Measurements from ENCODE around the gene SDR39U1.

Gene SDR39U1

DNA sequence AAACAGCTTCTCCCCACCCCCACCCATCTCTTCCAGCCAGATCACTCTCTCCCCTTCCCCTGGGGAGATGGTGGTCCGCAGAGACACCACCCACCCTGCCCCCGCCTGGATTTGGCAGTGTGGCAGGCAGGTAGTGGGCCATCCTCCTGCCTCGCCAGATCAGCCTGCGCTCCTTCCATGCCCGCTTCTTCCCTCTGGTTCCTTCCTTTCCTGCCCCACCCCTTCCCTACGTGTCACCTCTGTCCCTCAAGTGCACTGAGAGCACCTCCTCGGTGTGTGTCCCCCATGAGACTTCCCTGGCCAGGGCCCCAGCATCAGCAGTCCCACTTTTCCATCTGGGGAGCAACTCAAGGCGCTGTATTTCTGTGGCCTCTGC is 43.1 kb downstream of the SDR39U1 start:
- peaks cover 16 to 20% of the 10 kb centered on the region in 2 donors for H3K4me1 ChIP-seq (ENCODE audit: control insufficient read depth in 2 of 2, insufficient read depth in 2 of 2, low read length in 2 of 2)
- H3K9me3 ChIP-seq (ENCODE audit: control insufficient read depth in 2 of 2, low read length in 2 of 2) = no peaks in the 10 kb centered on the region
- peak overlapping the region; percentile 57 to 76 for H3K4me3 ChIP-seq (ENCODE audit: low read length in 2 of 2)
- H3K36me3 ChIP-seq (ENCODE audit: control insufficient read depth in 2 of 2, insufficient read depth in 2 of 2, low read length in 2 of 2) = no peaks in the 10 kb centered on the region
- no peaks in the 10 kb centered on the region for H3K27me3 ChIP-seq (ENCODE audit: control insufficient read depth in 2 of 2, insufficient read depth in 2 of 2, low read length in 2 of 2)
- peak overlapping the region; percentile 63 to 74 for H3K9ac ChIP-seq (ENCODE audit: low read depth in 1 of 2, low read length in 2 of 2)
- peak overlapping the region; percentile 35 to 63 for H3K27ac ChIP-seq (ENCODE audit: low read depth in 2 of 2, low read length in 2 of 2)

DNA sequence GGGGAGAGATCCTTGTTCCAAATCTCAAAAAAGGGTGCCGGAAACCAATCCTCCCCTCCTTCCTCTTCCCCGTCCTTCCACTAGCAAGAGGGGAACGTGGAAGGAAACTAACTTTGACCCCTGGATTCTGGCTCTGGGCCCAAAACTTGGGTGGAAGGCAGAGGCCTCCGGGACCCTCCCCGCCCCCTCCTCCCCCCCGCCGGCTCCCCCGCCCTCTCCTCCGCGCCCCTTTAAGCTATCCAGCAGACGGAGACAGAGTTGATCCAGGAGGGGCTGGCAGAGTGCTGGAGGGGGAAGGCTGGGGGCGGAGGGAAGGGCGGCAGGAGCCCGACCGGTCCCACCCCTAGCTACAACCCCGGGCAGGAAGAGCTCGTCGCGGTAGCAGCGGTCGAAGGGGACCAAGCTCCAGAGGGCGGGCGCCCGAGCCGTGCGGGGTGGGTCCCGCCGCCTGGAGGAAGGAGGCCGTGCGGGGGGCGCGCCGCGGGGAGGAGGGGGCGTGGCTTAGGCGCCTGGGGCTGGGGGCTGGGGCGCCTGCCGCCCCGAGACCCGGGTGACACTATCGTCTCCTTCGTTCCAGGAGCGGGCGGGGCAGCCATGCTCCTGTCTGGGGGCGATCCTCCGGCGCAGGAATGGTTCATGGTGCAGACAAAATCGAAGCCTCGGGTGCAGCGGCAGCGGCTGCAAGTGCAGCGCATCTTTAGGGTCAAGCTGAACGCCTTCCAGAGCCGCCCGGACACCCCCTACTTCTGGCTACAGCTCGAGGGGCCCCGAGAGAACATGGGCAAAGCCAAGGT is 43.7 kb downstream of the SDR39U1 start, which contains the start of gene NYNRIN:
Gene NYNRIN (plus strand): TSS at position 351 of the 794 bp plus-strand sequence. CDS start 244 bp downstream, at position 595.
- peak within 1 kb of the TSS; percentile 57 to 76 for H3K4me3 ChIP-seq (ENCODE audit: low read length in 2 of 2)
- no peaks in the 10 kb centered on the region for H3K27me3 ChIP-seq (ENCODE audit: control insufficient read depth in 2 of 2, insufficient read depth in 2 of 2, low read length in 2 of 2)
- peak within 1 kb of the TSS; percentile 35 to 63 for H3K27ac ChIP-seq (ENCODE audit: low read depth in 2 of 2, low read length in 2 of 2)
- no peaks in the 10 kb centered on the region for H3K36me3 ChIP-seq (ENCODE audit: control insufficient read depth in 2 of 2, insufficient read depth in 2 of 2, low read length in 2 of 2)
- peak within 1 kb of the TSS; percentile 63 to 74 for H3K9ac ChIP-seq (ENCODE audit: low read depth in 1 of 2, low read length in 2 of 2)
- H3K9me3 ChIP-seq (ENCODE audit: control insufficient read depth in 2 of 2, low read length in 2 of 2) = no peaks in the 10 kb centered on the region
- H3K4me1 ChIP-seq (ENCODE audit: control insufficient read depth in 2 of 2, insufficient read depth in 2 of 2, low read length in 2 of 2) = peaks cover 16 to 20% of the 10 kb centered on the region in 2 donors

DNA sequence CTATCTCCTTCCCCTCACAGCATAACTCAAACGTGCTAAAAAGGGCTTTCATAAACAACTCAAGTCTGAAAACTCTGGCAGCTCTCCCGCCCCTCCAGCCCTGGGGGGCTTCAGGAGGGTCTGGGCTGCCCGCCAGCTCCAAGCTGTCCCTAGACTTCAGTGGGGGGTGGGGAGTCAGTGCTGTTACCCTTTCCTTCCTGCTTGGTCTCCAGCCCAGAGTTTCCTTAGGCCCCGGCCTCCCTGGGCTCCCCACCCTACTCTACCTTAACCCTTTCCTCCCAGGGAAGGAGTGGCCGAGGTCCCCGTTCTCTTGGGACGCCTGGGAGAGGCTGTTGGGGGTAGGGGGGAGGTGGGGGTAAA is 44.3 kb downstream of the SDR39U1 start:
- peak overlapping the region; percentile 44 to 57 for H3K4me3 ChIP-seq (ENCODE audit: low read length in 2 of 2)
- peaks cover 16 to 20% of the 10 kb centered on the region in 2 donors for H3K4me1 ChIP-seq (ENCODE audit: control insufficient read depth in 2 of 2, insufficient read depth in 2 of 2, low read length in 2 of 2)
- H3K27ac ChIP-seq (ENCODE audit: low read depth in 2 of 2, low read length in 2 of 2) = peak overlapping the region; percentile 19 to 45
- H3K9ac ChIP-seq (ENCODE audit: low read depth in 1 of 2, low read length in 2 of 2) = peak overlapping the region in 1 of 2 donors; percentile 38
- no peaks in the 10 kb centered on the region for H3K36me3 ChIP-seq (ENCODE audit: control insufficient read depth in 2 of 2, insufficient read depth in 2 of 2, low read length in 2 of 2)
- H3K27me3 ChIP-seq (ENCODE audit: control insufficient read depth in 2 of 2, insufficient read depth in 2 of 2, low read length in 2 of 2) = no peaks in the 10 kb centered on the region
- no peaks in the 10 kb centered on the region for H3K9me3 ChIP-seq (ENCODE audit: control insufficient read depth in 2 of 2, low read length in 2 of 2)

DNA sequence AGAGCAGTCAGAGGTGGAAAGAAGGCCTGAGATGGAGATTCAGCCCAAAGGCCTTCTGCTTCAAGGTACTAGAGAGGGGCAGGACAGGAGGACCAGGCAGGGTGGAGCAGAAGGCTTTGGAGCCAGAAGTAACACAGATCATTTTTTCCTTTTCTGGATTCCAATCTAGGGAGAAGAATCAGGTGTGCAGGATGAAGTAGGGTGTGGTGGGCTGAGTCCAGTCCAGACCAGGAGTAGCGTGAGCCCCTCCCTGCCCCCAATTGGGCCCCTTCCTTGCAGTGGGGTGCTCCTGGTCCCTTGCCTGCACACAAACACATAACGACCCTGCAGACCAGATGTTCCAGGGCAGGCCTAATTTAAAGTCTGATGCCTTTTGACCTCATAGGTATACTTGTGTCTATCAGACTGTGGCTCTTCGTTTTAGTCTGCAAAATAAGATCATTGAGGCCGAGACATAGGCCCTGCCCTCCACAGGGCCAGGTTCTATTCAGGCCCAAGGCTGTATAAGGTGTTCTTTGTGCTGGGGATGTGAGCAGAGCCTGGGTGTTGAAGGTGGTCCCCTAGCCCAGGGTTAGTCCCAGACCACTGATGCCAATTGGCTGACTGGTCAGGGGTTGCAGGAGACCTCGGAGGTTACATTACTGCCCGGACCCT is 44.8 kb downstream of the SDR39U1 start:
- H3K9ac ChIP-seq (ENCODE audit: low read depth in 1 of 2, low read length in 2 of 2) = peak overlapping the region in 1 of 2 donors; percentile 38
- H3K9me3 ChIP-seq (ENCODE audit: control insufficient read depth in 2 of 2, low read length in 2 of 2) = no peaks in the 10 kb centered on the region
- peak overlapping the region; percentile 44 to 57 for H3K4me3 ChIP-seq (ENCODE audit: low read length in 2 of 2)
- peaks cover 18 to 22% of the 10 kb centered on the region in 2 donors for H3K4me1 ChIP-seq (ENCODE audit: control insufficient read depth in 2 of 2, insufficient read depth in 2 of 2, low read length in 2 of 2)
- peak overlapping the region; percentile 19 to 45 for H3K27ac ChIP-seq (ENCODE audit: low read depth in 2 of 2, low read length in 2 of 2)
- no peaks in the 10 kb centered on the region for H3K36me3 ChIP-seq (ENCODE audit: control insufficient read depth in 2 of 2, insufficient read depth in 2 of 2, low read length in 2 of 2)
- H3K27me3 ChIP-seq (ENCODE audit: control insufficient read depth in 2 of 2, insufficient read depth in 2 of 2, low read length in 2 of 2) = no peaks in the 10 kb centered on the region

DNA sequence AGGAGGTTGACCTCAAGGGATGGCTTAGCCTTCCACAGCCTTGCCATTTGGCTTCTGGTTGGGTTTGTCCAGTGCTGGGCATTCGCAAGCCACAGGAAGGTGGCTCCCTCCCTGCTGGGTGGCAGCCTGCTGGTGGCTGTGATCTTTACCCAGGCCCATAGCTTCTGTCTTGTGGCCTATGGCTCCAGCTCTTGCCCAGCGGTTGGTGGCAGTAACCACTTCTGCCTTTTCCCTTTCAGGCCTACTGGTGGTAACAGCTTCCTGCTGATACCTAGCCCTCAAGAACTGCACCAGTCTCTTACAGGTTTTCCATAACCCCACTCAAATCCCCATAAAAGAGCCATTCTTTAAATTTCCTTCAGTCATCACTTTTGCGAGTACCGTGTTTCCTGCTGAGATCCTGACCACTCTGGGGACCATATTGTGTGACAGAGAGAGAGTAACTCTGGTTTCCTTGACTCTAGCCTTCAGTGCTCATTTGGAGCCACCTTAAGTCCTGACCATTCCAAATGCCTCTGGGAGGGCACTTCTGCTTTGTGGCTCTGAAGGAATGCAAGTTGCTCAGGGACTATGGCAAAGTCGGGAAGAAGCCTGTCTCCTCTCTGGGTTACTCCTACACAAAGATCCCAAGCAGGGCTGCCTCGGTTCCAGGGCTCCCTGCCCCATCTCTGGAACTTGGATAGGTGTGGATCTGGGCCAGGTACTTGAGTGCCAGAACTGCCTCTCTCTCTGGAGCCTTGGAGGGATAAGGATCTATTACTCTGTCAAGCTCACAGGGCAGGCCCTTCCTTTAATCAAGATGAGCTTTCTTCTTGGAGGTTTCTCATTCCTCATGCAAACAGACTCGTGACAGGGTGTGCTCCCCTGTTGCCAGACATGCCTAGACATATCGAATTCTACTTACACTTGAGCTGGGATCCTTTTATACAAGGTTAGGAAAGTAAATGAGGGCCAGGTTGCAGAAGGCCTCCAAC is 46.7 kb downstream of the SDR39U1 start:
- Histone ChIP-seq H3K4me3 (ENCODE audit: low read length in 2 of 2) (no peak overlapping the region), H3K4me1 (ENCODE audit: control insufficient read depth in 2 of 2, insufficient read depth in 2 of 2, low read length in 2 of 2) (peaks cover 22 to 24% of the 10 kb centered on the region in 2 donors), H3K9ac (ENCODE audit: low read depth in 1 of 2, low read length in 2 of 2) (no peak overlapping the region), H3K9me3 (ENCODE audit: control insufficient read depth in 2 of 2, low read length in 2 of 2) (no peaks in the 10 kb centered on the region), H3K27ac (ENCODE audit: low read depth in 2 of 2, low read length in 2 of 2) (no peak overlapping the region), H3K27me3 (ENCODE audit: control insufficient read depth in 2 of 2, insufficient read depth in 2 of 2, low read length in 2 of 2) (no peaks in the 10 kb centered on the region), H3K36me3 (ENCODE audit: control insufficient read depth in 2 of 2, insufficient read depth in 2 of 2, low read length in 2 of 2) (no peaks in the 10 kb centered on the region)

DNA sequence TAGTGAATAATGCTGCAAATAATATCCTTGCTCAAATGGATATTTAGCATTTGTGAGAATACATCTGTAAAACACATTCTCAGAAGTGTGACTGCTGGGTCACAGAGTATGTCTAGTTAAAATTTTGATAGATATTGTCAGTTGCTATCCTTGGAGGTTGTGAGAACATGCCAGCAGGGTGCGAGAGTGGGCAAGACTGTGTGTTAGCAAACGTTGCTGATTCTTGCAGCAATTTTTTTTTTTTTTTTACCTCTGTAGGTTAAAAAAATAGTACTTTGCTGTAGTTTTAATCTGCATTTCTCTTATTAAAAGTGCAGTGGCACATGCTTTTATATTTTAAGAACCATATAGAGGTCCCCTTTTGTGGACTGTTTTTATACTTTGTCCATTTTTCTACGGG is 48.3 kb downstream of the SDR39U1 start:
- no peak overlapping the region for H3K9ac ChIP-seq (ENCODE audit: low read depth in 1 of 2, low read length in 2 of 2)
- H3K36me3 ChIP-seq (ENCODE audit: control insufficient read depth in 2 of 2, insufficient read depth in 2 of 2, low read length in 2 of 2) = no peaks in the 10 kb centered on the region
- H3K4me1 ChIP-seq (ENCODE audit: control insufficient read depth in 2 of 2, insufficient read depth in 2 of 2, low read length in 2 of 2) = peaks cover 12 to 15% of the 10 kb centered on the region in 2 donors
- no peak overlapping the region for H3K27ac ChIP-seq (ENCODE audit: low read depth in 2 of 2, low read length in 2 of 2)
- no peaks in the 10 kb centered on the region for H3K9me3 ChIP-seq (ENCODE audit: control insufficient read depth in 2 of 2, low read length in 2 of 2)
- no peaks in the 10 kb centered on the region for H3K27me3 ChIP-seq (ENCODE audit: control insufficient read depth in 2 of 2, insufficient read depth in 2 of 2, low read length in 2 of 2)
- no peak overlapping the region for H3K4me3 ChIP-seq (ENCODE audit: low read length in 2 of 2)

DNA sequence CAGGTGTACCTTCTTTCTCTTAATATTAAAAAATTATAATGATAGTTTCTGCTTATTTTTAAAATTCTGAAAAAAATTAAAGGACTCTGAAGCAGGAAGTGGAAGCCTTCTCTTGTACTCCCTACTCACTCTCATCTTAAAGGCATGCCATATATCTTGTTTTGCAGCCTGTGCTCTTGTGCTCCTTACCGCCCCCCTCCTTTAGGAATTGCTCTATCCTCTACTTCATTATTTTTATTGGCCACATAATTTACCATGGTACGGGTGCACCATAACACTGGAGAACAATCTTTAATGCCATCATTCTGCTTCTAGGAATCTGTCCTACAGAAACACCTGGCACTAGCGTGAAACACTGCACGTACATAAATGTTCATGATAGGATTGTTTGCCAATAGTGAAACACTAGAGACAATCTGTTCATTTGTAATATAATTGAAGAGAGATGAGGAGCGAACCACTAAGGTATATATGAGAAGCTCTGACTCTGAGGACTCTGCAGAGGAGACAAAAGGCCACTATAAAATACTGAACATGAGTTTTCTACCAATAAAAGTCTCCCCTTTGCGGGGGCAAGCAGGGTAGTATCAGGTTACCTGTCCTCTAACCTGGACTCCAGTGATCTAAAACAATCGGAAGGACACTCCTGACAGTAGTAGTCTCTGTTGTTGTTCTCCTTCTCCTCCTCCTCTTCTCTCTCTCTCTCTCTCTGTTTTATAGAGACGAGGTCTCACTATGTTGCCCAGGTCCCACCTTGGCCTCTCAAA is 50.1 kb downstream of the SDR39U1 start:
- H3K27ac ChIP-seq (ENCODE audit: low read depth in 2 of 2, low read length in 2 of 2) = no peak overlapping the region
- H3K4me1 ChIP-seq (ENCODE audit: control insufficient read depth in 2 of 2, insufficient read depth in 2 of 2, low read length in 2 of 2) = peaks cover 6 to 11% of the 10 kb centered on the region in 2 donors
- H3K36me3 ChIP-seq (ENCODE audit: control insufficient read depth in 2 of 2, insufficient read depth in 2 of 2, low read length in 2 of 2) = no peaks in the 10 kb centered on the region
- H3K27me3 ChIP-seq (ENCODE audit: control insufficient read depth in 2 of 2, insufficient read depth in 2 of 2, low read length in 2 of 2) = no peaks in the 10 kb centered on the region
- no peak overlapping the region for H3K9ac ChIP-seq (ENCODE audit: low read depth in 1 of 2, low read length in 2 of 2)
- H3K4me3 ChIP-seq (ENCODE audit: low read length in 2 of 2) = peak overlapping the region in 1 of 2 donors; percentile 44
- no peaks in the 10 kb centered on the region for H3K9me3 ChIP-seq (ENCODE audit: control insufficient read depth in 2 of 2, low read length in 2 of 2)

DNA sequence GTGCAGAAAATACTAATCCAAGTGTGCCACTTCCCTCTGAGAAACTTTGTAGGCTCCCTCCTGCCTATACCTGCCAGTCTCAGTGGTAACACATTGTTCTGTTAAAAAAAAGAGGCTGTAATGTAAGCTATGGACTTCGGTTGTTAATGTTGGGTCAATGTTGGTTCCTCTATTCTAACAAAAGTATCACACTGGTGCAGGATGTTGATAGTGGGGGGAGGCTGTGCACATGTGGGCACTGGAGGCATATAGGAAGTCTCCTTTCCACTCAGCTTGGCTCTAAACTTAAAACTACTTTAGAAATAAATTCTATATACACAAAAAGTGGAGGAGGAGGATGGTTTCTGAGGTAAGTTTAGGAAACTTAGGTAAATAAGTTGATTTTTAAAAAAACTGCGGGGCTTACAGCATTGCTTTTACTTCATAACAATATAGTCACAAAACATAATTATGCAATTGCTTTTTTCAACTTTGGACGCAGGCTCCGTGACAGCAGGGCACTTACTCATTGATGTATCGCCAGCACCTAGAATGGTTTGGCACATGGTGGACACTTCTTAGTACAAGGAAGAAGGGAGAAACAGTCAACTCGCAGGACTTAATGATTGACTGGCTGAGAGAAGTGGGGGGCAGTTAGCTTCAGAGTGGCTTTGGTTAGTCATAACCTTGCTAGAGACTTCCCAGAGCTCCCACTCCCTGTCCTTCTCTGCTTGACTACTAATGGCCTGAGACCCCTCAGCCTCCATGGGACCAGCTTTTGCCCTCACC is 51.7 kb downstream of the SDR39U1 start:
- Histone ChIP-seq H3K9me3 (ENCODE audit: control insufficient read depth in 2 of 2, low read length in 2 of 2) (no peaks in the 10 kb centered on the region), H3K27ac (ENCODE audit: low read depth in 2 of 2, low read length in 2 of 2) (no peak overlapping the region), H3K4me1 (ENCODE audit: control insufficient read depth in 2 of 2, insufficient read depth in 2 of 2, low read length in 2 of 2) (peaks cover 6 to 11% of the 10 kb centered on the region in 2 donors)

More for the DNA sequence above, 51.7 kb downstream of the SDR39U1 start:
- H3K9ac ChIP-seq (ENCODE audit: low read depth in 1 of 2, low read length in 2 of 2) = no peak overlapping the region
- H3K4me3 ChIP-seq (ENCODE audit: low read length in 2 of 2) = no peak overlapping the region
- no peaks in the 10 kb centered on the region for H3K36me3 ChIP-seq (ENCODE audit: control insufficient read depth in 2 of 2, insufficient read depth in 2 of 2, low read length in 2 of 2)
- no peaks in the 10 kb centered on the region for H3K27me3 ChIP-seq (ENCODE audit: control insufficient read depth in 2 of 2, insufficient read depth in 2 of 2, low read length in 2 of 2)
